ENCODE measurements around the gene DNTTIP2.

- TF ChIP-seq, protein P1, sequence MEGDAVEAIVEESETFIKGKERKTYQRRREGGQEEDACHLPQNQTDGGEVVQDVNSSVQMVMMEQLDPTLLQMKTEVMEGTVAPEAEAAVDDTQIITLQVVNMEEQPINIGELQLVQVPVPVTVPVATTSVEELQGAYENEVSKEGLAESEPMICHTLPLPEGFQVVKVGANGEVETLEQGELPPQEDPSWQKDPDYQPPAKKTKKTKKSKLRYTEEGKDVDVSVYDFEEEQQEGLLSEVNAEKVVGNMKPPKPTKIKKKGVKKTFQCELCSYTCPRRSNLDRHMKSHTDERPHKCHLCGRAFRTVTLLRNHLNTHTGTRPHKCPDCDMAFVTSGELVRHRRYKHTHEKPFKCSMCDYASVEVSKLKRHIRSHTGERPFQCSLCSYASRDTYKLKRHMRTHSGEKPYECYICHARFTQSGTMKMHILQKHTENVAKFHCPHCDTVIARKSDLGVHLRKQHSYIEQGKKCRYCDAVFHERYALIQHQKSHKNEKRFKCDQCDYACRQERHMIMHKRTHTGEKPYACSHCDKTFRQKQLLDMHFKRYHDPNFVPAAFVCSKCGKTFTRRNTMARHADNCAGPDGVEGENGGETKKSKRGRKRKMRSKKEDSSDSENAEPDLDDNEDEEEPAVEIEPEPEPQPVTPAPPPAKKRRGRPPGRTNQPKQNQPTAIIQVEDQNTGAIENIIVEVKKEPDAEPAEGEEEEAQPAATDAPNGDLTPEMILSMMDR (IDR thresholded peaks at IDR 0.05; ENCODE audit: insufficient read depth, low read depth, low read length): no peak
- no peak for TF ChIP-seq EZH2 (IDR thresholded peaks at IDR 0.05; ENCODE audit: insufficient read depth, low read length)
Measured at GRCh38 chr1:93827633-93828366, 51.2 kb downstream of the DNTTIP2 start.
